HG03025 (cell line): Measurements from ENCODE around the gene ZNF516.

Experiments used
- ATAC-seq: cut with Tn5 transposase; IDR thresholded peaks from one replicate; pipeline ENCODE4 v1.9.1; 2021; ENCODE audit warnings: mild to moderate bottlenecking, moderate library complexity; ENCODE audit not compliant: unreplicated experiment, low FRiP score

ZNF516 gene

GRCh38 chr18:76373297-76373696 lies 121.7 kb downstream of the ZNF516 start:
- ATAC-seq, result no peak

GRCh38 chr18:76371301-76372203 lies 123.5 kb downstream of the ZNF516 start:
- no peak for ATAC-seq

GRCh38 chr18:76370686-76371085 lies 124.4 kb downstream of the ZNF516 start:
- ATAC-seq, result no peak

GRCh38 chr18:76370201-76370600 lies 124.8 kb downstream of the ZNF516 start:
- ATAC-seq, result no peak

GRCh38 chr18:76369791-76370190 lies 125.3 kb downstream of the ZNF516 start:
- no peak for ATAC-seq

- ATAC-seq, result no peak
These were observed 126.1 kb downstream of the ZNF516 start for GRCh38 chr18:76368976-76369375.

- no peak for ATAC-seq
These were observed 126.8 kb downstream of the ZNF516 start for GRCh38 chr18:76368271-76368670.

GRCh38 chr18:76367168-76368125 lies 127.6 kb downstream of the ZNF516 start:
- ATAC-seq, result no peak

GRCh38 chr18:76365561-76365960 lies 129.5 kb downstream of the ZNF516 start:
- ATAC-seq, result no peak

GRCh38 chr18:76364282-76365259 lies 130.5 kb downstream of the ZNF516 start:
- ATAC-seq, result no peak

GRCh38 chr18:76363436-76364120 lies 131.5 kb downstream of the ZNF516 start:
- ATAC-seq, result no peak

GRCh38 chr18:76362676-76363075 lies 132.4 kb downstream of the ZNF516 start:
- ATAC-seq, result no peak

- no peak for ATAC-seq
These were observed 133.8 kb downstream of the ZNF516 start for GRCh38 chr18:76361219-76361618.

GRCh38 chr18:76359909-76360308 lies 135.1 kb downstream of the ZNF516 start:
- no peak for ATAC-seq

GRCh38 chr18:76358774-76359173 lies 136.3 kb downstream of the ZNF516 start:
- ATAC-seq, result no peak

- no peak for ATAC-seq
These were observed 137.3 kb downstream of the ZNF516 start for GRCh38 chr18:76357585-76358260.

GRCh38 chr18:76357174-76357573 lies 137.9 kb downstream of the ZNF516 start:
- no peak for ATAC-seq

GRCh38 chr18:76356666-76357065 lies 138.4 kb downstream of the ZNF516 start:
- no peak for ATAC-seq

- no peak for ATAC-seq
These were observed 140.7 kb downstream of the ZNF516 start for GRCh38 chr18:76354348-76354747.
